ENCODE results near the gene FARS2.

Gene FARS2

DNA sequence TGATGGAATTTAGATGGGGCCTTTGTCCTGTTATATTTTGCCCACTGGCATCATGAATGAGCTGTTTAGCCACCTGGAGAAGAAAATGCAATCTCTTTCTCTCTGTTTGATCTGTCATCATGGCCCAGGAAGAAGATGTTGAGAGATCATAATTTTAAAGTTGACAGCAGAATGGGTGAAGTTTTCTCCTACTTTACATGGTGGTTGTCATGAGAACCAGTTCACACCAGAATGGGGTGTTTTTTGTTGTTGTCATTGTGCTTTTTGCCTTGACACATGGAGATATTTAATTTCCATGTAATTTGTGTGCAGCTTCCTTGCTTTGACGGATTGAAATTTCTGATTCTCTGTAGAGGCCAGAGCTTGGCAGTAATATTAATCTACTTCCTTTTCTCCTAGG is 122.5 kb downstream of the FARS2 start:
- DNase-seq = no peak

GRCh38 chr6:5384276-5384675 is 123.0 kb downstream of the FARS2 start:
- DNase-seq = no peak

DNA sequence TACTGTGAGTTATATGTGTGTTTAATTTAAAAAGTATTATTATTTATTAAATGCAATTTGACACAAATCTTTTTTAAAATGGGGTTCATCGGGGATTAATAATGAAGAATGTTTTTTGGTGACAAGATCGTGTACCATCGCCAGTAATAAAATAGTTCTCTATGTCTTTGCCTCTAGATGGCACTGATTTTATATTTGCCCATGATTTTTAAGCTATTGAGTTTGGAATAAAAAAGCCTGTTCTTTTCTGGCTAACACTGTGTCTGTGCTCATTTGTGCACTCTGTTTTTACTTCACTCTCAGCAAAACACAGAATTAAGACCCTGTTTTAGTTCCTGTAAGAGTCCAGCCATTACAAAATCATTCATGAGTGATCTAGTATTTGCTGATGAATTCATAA is 127.0 kb downstream of the FARS2 start:
- no peak for DNase-seq

GRCh38 chr6:5389086-5389745 is 127.9 kb downstream of the FARS2 start:
- DNase-seq = no peak

DNA sequence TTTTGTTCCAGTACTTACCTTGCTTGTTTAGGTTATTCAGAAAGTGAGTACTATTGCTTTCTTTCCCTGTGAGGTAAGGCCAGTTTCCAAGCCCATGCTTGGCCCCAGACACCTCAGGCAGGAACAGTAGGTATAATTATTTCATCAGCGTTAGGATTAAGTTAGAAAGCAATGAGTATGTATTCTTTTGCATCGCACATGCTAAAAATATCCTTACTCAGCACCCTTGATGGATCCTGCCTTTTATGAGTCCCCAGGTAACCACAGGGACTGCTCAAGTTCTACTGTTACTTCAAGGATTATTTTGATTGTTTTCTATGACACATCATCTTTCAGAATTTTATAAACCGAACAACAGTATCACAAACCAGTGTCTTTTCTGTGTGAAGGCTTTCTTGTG is 128.9 kb downstream of the FARS2 start:
- DNase-seq = no peak

DNA sequence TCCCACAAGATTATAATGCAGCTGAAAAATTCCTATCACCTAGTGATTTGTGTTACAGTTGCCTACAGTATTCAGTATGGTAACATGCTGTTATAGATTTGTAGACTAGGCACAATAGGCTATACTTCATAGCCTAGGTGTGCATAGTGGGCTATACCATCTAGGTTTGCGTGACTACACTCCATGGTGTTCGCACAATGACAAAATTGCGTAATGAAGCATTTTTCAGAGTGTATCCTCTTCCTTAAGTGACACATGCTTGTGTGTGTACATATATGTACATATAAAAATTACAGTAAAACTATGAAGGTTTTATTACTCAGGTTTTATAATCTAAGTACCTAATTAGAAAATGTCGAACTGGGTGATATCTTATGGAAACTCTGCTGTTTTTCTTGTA is 133.0 kb downstream of the FARS2 start:
- DNase-seq = no peak

- DNase-seq = no peak
Measured at GRCh38 chr6:5395719-5396118, 134.4 kb downstream of the FARS2 start.

GRCh38 chr6:5398530-5398929 is 137.2 kb downstream of the FARS2 start:
- peak; percentile 4 for DNase-seq

- DNase-seq = no peak
Measured at GRCh38 chr6:5399391-5399790, 138.1 kb downstream of the FARS2 start.

GRCh38 chr6:5401845-5402738 is 140.8 kb downstream of the FARS2 start:
- no peak for DNase-seq

- DNase-seq = no peak
Measured at GRCh38 chr6:5403076-5403475, 141.8 kb downstream of the FARS2 start.

- DNase-seq = no peak
Measured at GRCh38 chr6:5403609-5404008, 142.3 kb downstream of the FARS2 start.

- DNase-seq = no peak
Measured at GRCh38 chr6:5405976-5406375, 144.7 kb downstream of the FARS2 start.

DNA sequence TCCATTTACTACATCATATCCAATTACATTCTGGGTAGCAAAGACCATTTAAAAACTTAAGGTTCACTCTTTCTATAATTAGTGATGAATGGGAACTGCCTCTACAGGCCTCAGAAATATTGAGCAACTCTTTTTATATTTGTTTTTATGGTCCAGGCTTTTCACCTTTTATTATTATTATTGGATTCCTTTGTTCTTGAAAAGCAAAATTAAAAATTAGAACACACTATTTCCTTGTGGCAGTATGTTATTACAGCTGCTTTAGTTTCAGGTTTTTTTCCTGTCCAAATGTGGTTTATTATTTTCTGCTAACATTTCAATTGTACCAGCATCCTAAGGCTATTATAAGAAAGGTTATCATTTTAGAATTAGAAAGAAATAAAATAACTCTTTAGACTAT is 150.1 kb downstream of the FARS2 start:
- DNase-seq = no peak

DNA sequence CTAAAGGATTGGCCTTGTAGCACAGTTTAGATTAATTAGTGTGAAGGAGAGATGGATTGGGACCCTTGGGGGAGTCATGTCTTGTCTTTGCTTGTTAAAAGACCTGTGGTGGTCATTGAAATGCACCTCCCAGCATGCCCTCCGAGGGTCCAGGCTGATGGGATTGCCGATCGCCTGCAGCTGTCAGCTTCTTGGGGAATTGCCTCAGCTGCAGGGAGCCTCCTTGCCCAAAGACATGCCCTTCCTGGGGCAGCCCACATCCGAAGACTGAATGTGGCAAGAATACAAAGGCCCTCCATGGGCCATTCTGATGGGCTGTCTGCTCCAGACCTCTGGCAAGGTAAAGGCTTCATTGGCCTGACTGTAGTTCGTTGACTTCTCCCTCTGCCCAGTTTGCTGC is 150.7 kb downstream of the FARS2 start:
- no peak for DNase-seq

DNA sequence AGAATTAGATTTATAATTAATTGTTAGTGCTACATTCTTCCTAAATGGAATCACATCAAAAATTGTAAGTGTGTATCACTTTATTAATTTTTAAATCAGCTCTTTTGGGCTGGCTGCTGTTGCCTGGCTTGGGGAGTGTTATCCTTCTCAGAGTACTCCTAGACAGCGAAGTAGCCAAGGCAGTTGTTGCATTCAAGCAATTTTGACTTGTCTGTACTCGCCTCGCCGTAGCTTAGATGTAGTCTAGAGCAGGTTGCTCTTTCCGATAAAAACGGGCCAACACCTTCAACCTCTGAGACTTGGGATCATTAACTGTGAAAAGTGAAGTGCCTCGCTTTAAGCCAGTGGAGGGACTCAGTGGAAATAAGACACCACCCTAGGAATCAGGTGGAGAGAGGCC is 151.3 kb downstream of the FARS2 start:
- DNase-seq = peak; percentile 72

GRCh38 chr6:5416250-5416649 is 154.9 kb downstream of the FARS2 start:
- DNase-seq = no peak

GRCh38 chr6:5422321-5422915 is 161.1 kb downstream of the FARS2 start:
- DNase-seq = no peak

- no peak for DNase-seq
Measured at GRCh38 chr6:5423251-5423650, 161.9 kb downstream of the FARS2 start.

DNA sequence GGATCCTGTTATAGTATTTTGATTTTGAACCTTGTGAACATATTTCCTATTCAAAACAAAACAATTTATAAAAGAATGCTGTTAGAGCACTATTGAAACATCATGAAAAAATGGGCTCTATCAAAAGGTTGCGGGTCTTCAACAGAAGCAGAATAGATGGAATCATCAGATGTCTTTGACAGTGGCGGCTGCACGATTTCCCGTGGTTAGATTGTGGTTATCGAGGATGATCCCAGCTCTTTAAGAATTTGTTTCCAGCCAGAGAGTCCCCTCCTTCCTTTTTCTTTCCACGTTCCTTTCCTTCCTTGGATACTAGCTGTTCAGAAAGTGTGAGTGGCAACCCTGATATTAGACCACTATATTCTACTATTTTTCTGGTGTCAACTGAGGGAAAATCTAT is 163.4 kb downstream of the FARS2 start:
- no peak for DNase-seq

DNA sequence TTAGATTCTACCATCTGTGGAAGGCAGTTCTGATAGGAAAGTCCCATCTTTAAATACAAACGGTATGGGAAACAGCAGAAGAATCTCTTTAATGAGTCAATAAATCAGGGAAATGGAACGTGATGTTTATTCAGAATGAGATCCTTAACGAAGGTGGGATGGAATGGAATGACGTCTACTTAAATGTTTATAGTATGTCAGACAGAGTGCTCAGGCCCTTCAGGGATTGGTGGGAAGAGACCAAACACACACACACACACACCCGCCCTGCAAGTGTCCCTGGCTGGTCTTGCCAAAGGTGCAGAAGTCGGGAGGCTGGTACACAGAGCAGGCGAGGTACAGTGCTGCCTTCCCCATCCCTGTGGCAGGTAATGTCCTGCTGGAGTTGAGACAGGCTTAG is 164.0 kb downstream of the FARS2 start:
- no peak for DNase-seq

DNA sequence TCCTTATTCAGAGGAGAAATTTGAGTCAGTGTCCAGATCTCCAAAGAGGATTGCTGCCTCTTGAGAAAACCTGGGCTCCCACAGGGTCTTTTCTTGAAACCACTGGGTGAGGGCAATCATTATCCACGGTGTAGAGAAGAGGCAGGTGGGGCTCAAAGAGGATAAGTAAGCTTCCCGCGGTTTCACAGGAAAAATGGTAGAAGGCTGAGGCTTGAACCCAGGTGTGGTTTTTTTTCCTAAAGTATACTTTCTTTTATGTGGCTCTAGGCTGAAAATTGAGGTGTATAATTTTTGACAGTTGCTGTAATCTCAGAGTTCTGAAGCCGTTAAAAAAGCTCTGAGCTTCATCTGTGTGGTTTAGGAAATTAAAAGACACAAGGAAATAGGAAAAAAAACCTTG is 164.5 kb downstream of the FARS2 start:
- no peak for DNase-seq

DNA sequence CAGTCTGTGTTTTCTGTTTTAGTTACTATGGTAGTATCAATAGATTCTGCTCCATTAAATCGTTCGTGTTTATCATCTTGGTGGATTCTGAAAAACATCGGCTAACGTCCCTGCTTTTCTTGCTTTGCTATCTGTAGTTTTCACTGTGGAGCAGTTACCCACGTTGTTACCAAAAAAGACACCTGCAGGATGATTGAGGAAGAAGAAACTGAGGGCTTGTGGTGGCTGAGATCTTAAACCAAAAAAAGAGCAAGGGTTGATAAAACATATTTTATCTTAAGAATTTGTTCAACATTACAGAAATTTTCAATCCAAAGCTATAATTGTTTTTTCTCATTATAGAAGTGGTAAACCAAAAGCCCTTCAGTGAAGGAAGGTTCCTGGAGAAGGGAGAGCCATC is 166.3 kb downstream of the FARS2 start:
- no peak for DNase-seq

DNA sequence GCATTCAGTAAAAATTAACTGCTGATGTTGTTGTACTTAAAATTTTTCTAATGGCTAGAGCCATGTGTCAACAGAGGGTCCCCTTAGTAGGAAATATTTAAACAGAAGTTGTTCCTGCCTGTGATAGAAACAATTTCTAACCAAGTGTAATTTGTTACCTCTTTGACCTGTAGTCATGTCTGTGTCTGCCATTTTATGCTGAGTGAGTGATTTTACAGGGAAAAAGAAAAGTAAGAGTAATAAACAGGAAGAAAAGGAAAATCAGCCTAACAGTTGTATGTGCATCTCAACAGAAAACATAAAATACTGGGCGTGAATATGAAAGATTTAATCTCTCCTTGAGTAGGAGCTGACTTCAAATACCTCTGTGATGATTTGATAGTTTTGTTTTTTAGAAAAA is 172.0 kb downstream of the FARS2 start:
- no peak for DNase-seq

All from DMS79 (cell line).